Stimulated activated CD8-positive, alpha-beta memory T cell treated with anti-CD3 and anti-CD28 coated beads, Interleukin-7, amount 100 ng/mL, for 48 hours (primary cell): ENCODE results near the gene MAP3K12.

ENCODE experiments used
- DNase-seq, 2 donors: peaks; one replicate each; pipeline ENCODE4 v3.0.0-alpha.2; 2020; ENCODE audit warnings: low read depth in 1 of 2; ENCODE audit errors: extremely low read depth in 1 of 2

MAP3K12 gene

DNA sequence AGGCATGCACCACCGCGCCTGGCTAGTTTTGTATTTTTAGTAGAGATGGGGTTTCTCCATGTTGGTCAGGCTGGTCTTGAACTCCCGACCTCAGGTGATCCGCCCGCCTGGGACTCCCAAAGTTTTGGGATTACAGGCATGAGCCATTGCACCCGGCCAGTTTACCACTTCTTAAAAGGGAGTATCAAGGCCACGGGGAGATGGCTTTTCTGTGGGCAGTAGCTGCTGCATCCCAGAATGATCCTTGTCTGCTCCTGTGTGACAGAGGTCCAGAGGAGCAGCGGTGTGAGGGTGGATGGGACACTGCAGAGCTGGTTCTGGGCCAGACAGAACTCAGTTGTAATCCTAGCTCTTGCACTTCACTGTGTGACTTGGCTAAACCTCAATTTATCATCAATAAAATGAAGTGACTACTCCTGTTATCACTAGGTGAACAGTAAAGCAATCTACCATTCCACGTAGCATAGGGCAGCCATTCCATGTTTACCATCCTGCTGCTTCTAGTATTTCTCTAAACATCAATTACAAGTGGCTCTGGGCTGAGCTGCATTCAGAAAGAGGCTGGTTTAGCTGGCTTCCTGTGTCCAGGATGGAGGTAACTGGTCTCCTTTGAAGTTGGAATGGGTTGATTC, 11.0 kb upstream of the MAP3K12 start:
- no peak for DNase-seq

DNA sequence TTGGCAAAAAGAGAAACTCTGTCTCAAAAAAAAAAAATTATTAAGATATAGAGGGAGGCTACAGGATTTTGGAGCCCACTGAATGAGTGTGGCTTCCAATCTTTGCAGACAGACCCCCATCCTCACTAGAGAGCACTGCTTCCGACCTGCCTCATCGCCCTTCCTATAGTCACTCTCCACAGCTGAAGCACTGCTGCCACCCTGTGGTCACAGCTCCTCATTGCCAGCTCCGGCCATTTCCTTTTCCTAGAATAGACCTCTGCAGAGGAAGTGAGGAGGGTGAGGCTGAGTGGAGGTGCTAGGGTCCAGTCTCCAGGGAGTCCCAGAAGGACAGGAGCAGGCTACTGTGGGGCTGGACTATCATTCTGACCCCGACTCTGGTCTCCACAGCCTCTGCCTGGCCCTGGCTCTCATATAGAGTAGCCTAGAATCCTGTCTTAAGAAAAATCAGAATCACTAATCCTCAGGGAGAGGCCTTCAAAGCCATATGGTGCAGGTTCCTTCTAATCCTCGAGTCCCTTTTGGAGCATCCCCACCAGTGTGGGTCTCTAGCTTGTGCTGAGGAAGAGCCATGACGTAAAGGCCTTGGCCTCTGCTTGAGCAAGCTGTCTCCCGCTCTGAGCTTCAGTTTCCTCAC, 9.4 kb upstream of the MAP3K12 start:
- DNase-seq: peak; percentile 63 to 71

DNA sequence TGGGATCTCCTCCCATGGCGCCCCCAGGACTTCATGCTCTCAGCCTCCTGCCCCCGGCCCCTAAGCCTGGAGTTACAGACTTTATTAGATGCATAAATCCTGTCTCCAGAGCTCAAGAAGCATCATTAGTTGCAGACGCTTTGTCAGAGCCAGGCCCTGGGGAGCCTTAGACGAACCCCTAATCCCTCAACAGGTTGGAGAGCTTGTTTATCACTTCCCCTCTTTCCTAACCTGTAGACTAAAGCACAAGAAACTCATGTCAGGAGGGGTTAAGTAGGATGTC, 8.3 kb upstream of the MAP3K12 start:
- DNase-seq: no peak

DNA sequence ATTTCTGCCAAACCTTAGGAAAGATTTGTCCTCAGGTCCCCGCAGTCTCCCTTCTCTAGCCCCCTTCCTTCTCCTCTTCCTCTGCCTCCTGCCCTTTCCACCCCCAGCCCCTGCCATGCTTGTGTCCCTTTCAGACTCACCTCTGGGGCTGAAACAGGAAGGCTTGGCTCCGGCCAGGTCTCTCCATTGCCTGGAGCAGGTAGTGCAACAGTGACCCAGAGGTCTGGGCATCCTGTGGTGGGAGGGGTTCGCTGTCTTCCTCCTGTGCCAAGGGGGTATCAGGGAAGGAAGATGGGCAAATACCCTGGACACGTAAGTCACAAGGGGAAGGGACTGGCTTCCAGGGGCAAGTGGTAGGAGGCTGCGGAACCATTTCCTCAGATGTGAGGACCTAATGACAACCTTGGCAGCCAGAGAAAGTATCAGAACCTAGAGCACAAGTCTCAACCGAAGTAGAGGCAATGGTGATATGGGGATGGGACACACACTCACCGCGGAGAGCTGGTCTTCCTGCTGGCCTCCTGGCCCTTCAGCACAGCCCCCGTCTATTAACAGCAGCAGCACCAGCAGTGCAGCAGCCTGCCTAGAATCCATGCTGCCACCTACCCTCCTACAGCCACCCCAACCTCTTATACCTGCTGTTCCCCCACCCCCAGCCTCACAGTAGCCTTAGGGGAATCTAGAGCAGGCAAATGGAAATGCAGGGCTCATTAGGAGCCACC, 7.8 kb upstream of the MAP3K12 start, which contains the start of gene NPFF:
Gene NPFF, minus strand, starts transcription at position 604 of the 722 bp plus-strand sequence. Its CDS starts 10 bp downstream, at position 594.
- no peak for DNase-seq

DNA sequence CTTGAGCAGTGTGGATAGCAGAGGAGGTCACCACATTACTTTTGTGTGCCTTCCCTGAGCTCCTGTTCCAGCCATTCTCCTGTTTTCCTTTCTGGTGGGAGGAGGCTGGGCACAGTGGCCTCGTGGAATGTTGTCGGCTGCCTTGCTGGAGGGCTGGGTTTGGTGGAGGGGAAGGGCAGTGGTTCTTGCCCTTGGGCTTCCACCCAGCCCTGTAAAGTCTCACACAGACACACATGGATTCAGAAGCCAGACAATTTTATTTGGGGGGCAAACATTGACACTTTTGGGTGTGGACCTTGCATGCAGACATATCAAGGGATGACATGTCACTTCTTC, 7.2 kb upstream of the MAP3K12 start:
- DNase-seq: no peak

DNA sequence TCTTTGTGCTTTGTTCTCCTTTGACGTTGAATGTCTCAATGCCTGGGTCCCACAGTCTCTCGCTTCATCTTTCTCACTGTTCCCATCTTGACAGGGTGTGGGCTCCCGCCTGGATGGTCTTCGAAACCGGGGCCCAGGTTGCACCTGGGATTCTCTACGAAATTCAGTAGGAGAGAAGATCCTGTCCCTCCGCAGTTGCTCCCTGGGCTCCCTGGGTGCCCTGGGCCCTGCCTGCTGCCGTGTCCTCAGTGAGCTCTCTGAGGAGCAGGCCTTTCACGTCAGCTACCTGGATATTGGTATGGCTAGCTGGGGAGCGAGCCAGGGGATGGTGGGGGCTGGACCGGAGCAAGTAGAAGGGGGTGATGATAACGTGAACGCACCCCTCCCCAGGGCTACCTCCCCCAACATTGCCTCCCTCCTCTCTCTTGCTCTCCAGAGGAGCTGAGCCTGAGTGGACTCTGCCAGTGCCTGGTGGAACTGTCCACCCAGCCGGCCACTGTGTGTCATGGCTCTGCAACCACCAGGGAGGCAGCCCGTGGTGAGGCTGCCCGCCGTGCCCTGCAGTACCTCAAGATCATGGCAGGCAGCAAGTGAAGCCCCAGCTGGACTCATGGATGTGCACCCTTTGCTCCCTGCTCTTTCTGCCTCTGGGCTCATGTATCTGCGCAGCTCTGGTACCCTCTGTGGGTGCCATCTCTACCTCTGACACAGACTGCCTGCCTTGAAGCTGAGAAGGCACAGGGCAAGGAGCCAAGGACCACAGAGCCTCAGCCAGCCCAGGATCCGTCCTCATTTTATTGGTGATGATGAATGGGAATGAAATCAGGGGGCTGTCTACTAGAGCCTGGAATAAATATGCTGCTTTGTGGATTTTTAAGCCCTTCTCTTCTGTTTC, 6.5 kb upstream of the MAP3K12 start:
- no peak for DNase-seq

DNA sequence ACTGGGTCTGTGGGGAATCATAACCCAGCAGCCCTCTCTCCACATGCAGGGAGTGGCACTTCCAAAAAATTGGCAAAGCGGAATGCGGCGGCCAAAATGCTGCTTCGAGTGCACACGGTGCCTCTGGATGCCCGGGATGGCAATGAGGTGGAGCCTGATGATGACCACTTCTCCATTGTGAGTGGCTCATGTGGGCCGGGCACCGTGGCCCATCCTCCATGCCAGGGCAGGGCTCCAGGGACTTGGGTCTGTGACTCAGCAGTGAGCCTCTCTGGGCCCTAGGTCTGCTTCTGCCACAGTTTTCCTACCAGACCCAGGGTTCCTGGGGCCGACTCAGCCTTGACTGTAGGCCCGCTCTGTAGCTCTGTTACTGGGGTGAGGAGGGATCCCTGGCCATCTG, 5.8 kb upstream of the MAP3K12 start:
- DNase-seq: no peak

DNA sequence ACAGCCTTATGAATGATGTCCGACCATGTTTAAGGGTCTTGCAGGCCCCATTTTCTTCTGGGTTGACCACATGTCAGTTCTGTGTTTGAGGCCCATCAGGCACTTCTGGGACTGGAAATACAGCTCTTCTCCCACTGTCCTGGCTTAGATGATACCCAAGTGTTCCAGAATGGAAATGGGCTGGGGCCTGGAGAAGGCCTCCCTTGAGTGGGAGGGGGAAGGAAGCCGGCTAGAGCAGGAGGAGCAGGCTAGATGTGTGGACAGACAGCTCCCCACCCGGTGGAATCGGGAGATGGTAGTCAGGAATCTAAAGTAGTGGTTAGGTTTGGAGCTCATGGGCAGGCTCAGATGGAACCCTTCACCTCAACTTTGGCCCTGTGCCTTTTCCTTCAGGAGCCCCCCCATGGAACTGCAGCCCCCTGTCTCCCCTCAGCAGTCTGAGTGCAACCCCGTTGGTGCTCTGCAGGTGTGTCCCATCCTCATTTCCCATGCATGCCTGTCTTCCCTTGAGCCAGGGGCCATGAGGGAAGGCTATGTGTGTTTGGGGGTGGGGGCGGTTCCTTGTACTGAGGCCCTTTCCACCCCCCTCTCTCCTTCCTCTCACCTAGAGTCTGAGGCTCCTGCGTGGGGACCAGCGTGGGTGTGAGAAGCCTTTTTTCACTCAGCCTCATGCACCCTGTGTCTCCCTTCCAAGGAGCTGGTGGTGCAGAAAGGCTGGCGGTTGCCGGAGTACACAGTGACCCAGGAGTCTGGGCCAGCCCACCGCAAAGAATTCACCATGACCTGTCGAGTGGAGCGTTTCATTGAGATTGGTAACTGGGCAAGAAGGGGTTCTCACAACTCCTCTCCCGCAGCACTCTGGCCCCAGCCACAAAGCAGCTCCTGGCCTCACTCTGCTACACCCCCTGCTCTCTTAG, 5.0 kb upstream of the MAP3K12 start:
- DNase-seq: no peak

DNA sequence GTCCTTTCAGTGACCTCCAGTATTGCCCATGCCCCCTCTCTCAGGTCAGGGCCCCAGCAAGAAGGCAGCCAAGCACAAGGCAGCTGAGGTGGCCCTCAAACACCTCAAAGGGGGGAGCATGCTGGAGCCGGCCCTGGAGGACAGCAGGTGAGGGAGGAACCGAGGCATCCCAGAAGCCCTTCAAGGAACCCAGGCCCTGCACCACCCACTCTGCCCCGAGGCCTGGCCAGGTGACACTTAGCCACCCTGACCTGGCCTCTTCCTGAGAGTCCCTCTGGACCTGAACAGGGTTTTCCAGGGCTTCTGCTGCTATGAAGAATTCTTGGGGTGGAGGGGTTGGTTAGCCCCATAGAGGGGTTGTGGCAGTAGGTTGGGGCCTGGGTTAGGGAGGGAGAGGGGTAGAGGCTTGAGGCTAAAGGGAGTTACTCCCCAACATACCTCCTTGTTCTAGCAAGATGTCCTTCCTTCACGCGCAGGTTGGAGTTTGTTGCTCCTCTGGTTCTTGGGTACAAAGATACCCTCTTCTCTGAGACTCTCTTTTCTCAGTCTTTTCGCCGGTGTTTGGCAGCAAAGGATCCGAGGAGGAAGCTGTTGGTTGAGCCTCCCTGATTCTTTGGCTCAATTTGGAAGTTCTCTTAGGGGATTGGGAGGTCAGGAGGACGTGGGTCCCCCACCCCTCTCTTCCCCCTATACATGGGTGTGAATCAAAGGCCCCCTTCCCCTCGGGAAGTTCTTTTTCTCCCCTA, 3.9 kb upstream of the MAP3K12 start:
- DNase-seq: no peak

DNA sequence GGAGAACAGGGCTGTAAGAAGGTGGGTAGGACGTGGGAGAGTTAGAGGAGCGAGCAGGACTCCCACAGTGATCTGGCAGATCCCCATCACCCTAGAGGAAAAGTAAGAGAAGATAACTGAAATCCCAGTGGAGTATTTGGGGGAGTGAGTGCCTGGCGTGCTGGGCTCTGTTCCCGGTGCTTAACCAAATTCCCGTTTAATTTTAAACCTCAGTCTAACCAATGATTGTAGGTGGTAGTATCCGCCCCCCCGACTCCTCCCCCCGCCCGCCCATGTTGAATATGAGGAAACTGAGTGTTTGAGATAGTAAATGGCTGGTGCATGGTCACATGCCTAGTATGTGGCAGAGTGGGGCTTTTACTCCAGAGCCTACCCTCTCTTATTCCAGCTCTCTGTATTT, 3.1 kb upstream of the MAP3K12 start:
- DNase-seq: no peak

DNA sequence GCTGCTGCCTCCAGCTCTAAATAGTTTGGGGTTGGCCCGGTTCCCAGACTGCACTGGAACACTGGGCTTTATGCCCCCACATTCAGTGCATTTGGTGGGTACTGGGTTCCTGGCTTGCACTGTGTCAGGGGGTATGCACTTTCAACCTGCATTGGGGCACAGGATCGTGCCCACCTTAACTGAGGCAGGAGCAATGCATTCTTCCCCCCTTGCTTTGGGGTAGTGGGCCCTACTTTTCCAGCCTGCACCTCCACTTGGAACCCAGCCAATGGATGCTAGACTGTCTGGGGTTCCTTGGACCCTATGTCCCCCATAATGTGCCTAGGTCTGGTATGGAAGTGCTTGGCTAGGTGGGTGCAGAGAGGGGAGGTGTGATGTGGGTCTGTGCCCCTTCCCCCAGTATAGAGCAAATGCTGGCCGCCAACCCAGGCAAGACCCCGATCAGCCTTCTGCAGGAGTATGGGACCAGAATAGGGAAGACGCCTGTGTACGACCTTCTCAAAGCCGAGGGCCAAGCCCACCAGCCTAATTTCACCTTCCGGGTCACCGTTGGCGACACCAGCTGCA, 2.4 kb upstream of the MAP3K12 start:
- no peak for DNase-seq

DNA sequence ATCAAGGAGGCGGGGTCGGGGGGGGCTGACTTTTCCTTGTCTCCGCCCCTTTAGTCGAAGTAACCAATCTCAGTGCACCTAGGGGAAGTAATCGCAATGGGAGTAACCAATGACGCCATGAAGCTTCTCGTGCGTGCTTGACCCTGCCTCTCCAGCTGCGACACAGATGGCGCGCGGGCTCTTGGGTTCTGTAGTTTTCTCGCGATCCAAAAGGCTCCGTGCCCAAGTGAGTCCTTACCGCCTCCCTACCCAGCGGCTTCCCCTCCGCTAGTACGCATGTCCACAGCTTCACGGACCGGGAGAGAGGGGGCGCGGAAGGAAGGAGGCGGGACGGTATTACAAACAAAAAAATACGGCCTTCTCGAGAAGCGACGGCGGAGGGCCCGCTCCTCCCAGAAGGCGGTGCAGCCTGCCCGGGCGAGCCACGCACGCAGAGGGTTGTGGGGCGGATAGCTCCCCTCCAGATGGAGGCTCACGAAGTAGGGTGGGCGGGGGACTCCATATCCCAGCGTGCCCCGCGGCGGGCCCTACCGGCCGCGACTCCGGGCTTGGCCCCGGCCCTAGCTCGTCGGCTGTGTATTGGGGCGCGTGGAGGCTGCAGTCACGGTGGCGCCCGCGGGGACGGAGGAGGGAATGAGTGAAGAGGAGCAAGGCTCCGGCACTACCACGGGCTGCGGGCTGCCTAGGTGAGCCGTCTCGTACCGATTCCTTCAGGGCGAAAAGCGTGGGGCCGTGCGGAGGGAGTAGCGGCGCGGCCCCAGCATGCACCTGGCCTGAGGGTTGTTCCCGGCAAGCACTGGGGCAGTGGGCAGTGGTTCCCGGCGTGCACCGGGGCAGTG, 1.7 kb upstream of the MAP3K12 start, which contains the start of gene TARBP2:
Gene TARBP2, plus strand, starts transcription at position 508 of the 839 bp plus-strand sequence. Its CDS starts 126 bp downstream, at position 634.
- DNase-seq: peak; percentile 94 to 99

DNA sequence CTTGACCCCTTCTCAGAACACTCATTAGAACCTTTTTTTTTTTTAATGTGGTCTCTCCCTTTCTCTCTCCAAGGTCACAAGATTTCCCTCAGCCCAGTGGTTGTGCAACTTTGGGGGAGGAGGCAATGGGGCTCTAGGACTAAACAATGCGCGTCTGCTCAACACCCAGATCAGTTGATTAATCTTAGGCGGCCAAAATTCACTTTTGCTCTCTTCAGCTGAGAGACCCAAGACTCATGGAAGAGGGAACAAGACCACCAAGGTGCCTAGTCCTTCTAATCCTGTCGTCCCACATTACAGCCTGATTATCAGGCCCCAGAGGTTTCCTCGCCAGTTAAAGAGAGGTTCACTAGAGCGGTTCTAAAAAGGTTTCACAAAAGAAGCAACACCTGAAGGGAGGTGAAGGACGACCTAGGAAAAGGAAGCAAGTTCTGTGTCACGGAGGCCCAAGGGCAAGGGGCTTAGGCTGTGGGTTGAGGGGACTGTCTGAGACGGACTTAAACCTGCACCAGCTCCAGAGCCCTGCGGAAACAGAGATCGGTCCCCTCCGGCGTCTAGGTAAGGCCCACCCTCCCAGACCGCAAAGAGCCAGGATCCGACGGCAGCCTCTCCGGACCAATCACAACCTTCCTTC, 1.0 kb upstream of the MAP3K12 start:
- DNase-seq: no peak

DNA sequence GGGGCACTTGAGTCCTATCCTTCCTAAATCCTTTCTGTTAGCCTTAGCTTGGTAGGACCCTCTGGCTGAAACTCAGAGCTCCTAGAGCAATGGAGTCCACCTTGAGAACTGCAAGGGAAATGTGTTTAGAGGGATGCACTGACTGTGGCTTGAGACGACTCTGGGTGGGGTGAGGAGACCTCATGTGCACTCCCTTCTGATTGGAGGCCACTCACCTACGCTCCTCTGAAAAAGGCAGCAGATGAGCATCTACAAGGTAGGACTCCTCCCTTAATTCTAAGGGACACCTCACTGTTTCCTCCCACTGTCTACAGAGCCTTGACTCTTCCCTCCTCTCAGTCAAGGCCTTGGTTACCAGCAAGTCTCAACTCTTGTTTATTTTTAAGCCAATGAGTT, 1.0 kb downstream of the MAP3K12 start:
- DNase-seq: no peak

DNA sequence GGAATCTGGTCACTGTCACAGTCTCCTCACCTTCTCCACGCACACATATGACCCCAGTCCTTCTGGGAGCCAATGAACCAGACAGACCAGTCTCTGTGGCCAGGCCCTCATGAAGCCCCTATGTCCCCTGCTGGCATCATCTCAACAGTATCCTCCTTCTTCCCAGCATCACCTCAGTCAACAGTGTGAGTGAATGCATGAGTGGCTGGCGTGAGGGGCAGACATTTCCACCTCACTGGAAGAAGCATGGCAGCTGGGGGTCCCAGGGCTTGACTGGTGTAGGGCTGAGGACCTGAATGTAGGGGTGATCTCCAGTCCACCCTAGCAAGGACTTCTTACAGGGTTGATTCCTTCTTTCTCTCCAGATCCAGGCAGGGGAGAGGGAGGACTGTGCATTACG, 1.8 kb downstream of the MAP3K12 start:
- no peak for DNase-seq

DNA sequence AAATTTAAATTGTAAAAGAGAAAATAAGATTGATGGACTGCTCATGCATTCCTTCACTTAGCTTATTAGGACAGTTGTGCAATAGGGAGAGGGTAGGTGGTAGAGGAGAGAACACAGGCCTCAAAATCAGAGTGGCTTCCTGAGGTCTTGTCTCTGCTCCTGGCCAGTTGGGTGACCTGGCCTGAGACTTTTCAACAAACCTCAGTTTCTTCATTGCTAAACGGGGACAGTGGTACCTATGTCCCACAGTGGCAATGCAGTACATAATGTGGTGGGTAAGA, 2.6 kb downstream of the MAP3K12 start:
- DNase-seq: no peak

DNA sequence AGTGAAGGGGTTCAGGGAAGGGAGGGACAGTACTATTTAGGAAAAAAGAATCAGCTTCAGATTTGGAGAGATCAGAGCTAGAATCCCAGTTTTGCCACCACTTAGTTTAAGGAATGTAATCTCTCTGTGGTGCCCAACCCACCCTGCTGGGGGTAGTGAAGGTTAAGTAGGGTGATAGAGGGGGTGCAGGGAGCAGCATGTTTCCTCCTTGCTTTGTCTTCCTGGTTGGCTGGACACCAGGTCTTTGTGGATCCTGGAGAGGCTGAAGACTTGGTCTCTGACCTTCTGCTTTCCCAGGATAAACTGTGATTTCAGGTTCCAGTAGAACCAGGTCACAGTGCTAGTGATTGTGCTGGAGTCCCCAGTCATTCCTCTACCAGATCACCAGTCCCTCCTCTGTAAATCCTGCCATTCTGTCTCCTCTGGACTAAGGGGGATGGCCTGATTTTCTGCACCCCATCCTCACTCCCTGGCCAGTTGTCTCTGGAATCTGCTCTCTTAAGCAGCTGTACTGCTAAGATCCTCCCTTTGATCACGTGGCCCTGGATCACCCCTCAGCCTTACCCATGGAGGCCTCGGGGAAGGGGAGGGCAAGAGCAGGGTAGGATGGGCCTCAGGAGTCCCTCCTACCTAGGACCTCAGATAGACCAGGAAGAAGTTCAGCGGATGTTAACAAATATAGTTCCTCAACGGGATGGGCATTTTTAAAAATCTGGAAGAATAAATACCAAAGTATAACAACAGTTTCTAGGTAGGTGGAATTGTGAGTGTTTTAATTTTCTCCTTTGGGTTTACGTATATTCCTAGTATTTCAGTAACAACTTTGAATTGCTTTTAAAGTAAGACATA, 3.1 kb downstream of the MAP3K12 start:
- no peak for DNase-seq
